ENCODE results near the gene UBFD1.

Gene UBFD1

DNA sequence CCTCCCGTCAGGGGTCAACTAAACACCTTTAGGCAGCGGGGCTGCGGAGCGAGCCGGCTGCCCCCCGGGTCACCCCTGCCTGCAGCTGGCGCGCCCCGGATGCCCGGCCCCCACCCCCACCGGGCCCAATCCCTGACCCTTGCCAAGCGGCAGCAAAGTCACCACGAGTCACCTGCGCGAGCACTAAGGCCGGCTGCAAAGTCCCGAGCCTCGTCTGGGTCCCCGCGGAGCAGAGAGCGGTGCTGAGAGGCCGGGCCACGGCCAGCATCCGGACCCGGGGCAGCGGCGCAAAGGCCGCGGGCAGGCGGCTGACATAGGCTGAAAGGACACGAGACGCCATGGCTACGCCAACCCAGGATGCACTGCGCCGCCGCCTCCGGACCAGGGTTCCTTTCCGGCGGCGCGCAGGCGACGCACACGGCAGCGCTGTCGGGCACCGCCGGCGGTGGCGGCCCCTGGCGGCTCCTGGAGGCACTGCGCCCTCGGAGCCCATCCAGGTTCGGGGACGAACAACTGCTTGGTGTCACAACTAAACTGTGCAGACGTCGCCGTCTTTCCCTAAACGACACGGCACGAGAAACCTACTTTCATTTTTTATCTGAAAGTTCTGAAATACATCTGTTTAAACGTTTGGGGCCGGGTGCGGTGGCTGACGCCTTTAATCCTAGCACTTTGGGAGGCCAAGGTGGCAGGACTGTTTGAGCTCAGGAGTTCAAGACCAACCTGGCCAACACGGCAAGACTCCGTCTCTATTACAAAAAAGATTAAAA lies 38.6 kb downstream of the UBFD1 start, which contains the start of gene NDUFAB1:
Gene NDUFAB1, minus strand, starts transcription at position 366 of the 770 bp plus-strand sequence. Its CDS starts 26 bp downstream, at position 340.
- TF ChIP-seq EP300 (IDR thresholded peaks at IDR 0.05; ENCODE audit: borderline replicate concordance) (peak; percentile 53; the same call in 1 of the 2 replicates), EGR1 (IDR thresholded peaks at IDR 0.05) (peak; percentile 77), CEBPB (IDR thresholded peaks at IDR 0.05) (no peak), YY1 (IDR thresholded peaks at IDR 0.05; ENCODE audit: low read depth) (peak; percentile 94), CREB1 (IDR thresholded peaks at IDR 0.05; ENCODE audit: low read depth) (no peak), TAF1 (IDR thresholded peaks at IDR 0.05; ENCODE audit: low read depth) (peak; percentile 86), NFIC (IDR thresholded peaks at IDR 0.05) (no peak), ZBTB7A (IDR thresholded peaks at IDR 0.05; ENCODE audit: low read depth) (no peak), TCF12 (IDR thresholded peaks at IDR 0.05; ENCODE audit: low read depth) (peak; percentile 57), RAD21 (IDR thresholded peaks at IDR 0.05; ENCODE audit: low read depth) (peak; percentile 18; the same call in 1 of the 2 replicates)
- TF ChIP-seq, protein P1, sequence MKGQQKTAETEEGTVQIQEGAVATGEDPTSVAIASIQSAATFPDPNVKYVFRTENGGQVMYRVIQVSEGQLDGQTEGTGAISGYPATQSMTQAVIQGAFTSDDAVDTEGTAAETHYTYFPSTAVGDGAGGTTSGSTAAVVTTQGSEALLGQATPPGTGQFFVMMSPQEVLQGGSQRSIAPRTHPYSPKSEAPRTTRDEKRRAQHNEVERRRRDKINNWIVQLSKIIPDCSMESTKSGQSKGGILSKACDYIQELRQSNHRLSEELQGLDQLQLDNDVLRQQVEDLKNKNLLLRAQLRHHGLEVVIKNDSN (IDR thresholded peaks at IDR 0.05) = peak; percentile 27; the same call in 1 of the 2 replicates
- TF ChIP-seq, protein P2, sequence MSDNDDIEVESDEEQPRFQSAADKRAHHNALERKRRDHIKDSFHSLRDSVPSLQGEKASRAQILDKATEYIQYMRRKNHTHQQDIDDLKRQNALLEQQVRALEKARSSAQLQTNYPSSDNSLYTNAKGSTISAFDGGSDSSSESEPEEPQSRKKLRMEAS (IDR thresholded peaks at IDR 0.05) = peak; percentile 79

GRCh38 chr16:23597003-23597756 lies 39.7 kb downstream of the UBFD1 start:
- TF ChIP-seq, protein P2 (IDR thresholded peaks at IDR 0.05) = no peak

DNA sequence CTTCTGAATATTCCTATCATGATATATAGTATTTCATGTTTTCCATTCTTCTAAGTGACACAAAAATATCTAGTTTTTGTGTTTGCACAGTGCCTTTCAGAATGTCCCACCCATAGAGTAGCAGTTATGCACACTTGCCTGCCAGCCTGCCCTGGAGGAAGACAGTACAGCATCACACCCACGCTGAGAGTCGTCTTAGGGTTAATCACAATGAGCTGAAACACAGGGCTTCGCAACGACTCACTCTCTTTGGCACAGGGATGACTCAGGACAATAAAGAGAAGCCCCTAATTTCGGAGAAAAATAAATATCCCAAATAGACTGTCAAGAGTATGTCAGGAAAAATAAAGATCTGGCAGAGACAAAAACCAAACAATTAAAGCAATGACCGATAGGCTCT lies 50.2 kb downstream of the UBFD1 start:
- no peak for TF ChIP-seq CEBPB (IDR thresholded peaks at IDR 0.05)
- TF ChIP-seq EGR1 (IDR thresholded peaks at IDR 0.05) = no peak
- TF ChIP-seq, protein P2 (IDR thresholded peaks at IDR 0.05) = no peak
- no peak for TF ChIP-seq CREB1 (IDR thresholded peaks at IDR 0.05; ENCODE audit: low read depth)
- TF ChIP-seq RAD21 (IDR thresholded peaks at IDR 0.05; ENCODE audit: low read depth) = no peak
- no peak for TF ChIP-seq YY1 (IDR thresholded peaks at IDR 0.05; ENCODE audit: low read depth)

DNA sequence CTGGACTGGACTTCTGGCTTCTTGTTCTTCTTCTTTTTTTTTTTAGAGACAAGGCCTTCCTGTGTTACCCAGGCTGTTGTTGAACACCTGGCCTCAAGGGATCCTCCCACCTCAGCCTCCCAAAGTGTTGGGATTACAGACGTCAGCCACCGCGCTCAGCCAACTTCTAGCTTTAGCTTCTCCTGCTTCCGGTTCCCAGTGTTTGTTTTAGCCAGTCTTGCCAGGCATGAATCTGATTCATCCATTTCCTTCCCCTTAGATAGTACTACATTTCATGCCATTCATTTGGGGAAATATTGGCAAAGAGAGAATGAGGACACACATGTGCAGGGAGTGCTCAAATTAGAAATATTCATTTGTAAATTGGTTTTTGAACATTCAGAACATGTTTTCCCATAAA lies 50.7 kb downstream of the UBFD1 start:
- TF ChIP-seq EGR1 (IDR thresholded peaks at IDR 0.05) (no peak), CREB1 (IDR thresholded peaks at IDR 0.05; ENCODE audit: low read depth) (no peak)
- TF ChIP-seq, protein P1 (IDR thresholded peaks at IDR 0.05) = no peak

DNA sequence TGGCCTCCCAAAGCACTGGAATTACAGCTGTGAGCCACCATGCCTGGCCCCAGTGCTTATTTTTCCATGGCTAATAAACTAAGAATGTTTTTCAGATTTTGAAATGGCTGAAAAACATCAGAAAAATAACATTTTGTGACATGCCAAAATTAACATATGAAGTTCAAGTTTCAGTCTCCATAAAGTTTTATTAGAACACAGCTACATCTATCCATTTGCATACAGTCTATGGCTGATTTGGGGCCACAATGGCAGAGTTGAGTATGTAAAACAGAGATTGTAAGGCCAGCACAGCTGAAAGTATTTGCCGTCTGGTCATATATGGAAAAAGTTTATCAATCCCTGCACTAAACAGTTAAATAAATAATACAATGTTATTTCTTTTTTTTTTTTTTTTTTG lies 52.4 kb downstream of the UBFD1 start:
- TF ChIP-seq TAF1 (IDR thresholded peaks at IDR 0.05; ENCODE audit: low read depth) = no peak
- no peak for TF ChIP-seq FOXM1 (IDR thresholded peaks at IDR 0.05; ENCODE audit: borderline replicate concordance, low read depth)
- TF ChIP-seq CEBPB (IDR thresholded peaks at IDR 0.05) = no peak
- TF ChIP-seq RAD21 (IDR thresholded peaks at IDR 0.05; ENCODE audit: low read depth) = no peak
- TF ChIP-seq EP300 (IDR thresholded peaks at IDR 0.05; ENCODE audit: borderline replicate concordance) = no peak
- no peak for TF ChIP-seq TEAD4 (IDR thresholded peaks at IDR 0.05)
- TF ChIP-seq ZBTB7A (IDR thresholded peaks at IDR 0.05; ENCODE audit: low read depth) = no peak
- TF ChIP-seq, protein P2 (IDR thresholded peaks at IDR 0.05) = no peak
- TF ChIP-seq NFIC (IDR thresholded peaks at IDR 0.05) = no peak
- TF ChIP-seq YY1 (IDR thresholded peaks at IDR 0.05; ENCODE audit: low read depth) = no peak
- TF ChIP-seq, protein P3, sequence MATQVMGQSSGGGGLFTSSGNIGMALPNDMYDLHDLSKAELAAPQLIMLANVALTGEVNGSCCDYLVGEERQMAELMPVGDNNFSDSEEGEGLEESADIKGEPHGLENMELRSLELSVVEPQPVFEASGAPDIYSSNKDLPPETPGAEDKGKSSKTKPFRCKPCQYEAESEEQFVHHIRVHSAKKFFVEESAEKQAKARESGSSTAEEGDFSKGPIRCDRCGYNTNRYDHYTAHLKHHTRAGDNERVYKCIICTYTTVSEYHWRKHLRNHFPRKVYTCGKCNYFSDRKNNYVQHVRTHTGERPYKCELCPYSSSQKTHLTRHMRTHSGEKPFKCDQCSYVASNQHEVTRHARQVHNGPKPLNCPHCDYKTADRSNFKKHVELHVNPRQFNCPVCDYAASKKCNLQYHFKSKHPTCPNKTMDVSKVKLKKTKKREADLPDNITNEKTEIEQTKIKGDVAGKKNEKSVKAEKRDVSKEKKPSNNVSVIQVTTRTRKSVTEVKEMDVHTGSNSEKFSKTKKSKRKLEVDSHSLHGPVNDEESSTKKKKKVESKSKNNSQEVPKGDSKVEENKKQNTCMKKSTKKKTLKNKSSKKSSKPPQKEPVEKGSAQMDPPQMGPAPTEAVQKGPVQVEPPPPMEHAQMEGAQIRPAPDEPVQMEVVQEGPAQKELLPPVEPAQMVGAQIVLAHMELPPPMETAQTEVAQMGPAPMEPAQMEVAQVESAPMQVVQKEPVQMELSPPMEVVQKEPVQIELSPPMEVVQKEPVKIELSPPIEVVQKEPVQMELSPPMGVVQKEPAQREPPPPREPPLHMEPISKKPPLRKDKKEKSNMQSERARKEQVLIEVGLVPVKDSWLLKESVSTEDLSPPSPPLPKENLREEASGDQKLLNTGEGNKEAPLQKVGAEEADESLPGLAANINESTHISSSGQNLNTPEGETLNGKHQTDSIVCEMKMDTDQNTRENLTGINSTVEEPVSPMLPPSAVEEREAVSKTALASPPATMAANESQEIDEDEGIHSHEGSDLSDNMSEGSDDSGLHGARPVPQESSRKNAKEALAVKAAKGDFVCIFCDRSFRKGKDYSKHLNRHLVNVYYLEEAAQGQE (IDR thresholded peaks at IDR 0.05; ENCODE audit: low read depth) = no peak
- no peak for TF ChIP-seq TCF12 (IDR thresholded peaks at IDR 0.05; ENCODE audit: low read depth)
- no peak for TF ChIP-seq EGR1 (IDR thresholded peaks at IDR 0.05)
- no peak for TF ChIP-seq CREB1 (IDR thresholded peaks at IDR 0.05; ENCODE audit: low read depth)
- TF ChIP-seq, protein P1 (IDR thresholded peaks at IDR 0.05) = no peak

DNA sequence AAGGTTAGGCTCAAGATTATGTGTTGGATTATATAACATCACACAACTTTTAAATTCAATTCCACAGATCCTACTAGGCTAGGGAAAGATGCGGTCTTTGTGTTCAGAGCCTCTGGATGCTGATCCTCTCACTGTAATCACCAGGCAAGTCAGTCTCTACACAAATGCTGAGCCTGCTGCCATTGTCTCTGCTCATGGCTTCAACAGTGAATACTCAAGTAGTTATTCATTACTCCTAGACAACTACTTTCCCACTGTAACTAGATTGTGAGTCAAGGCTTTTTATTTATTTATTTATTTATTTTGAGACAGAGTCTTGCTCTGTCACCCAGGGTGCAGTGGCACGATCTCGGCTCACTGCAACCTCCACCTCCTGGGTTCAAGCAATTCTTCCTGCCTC lies 54.4 kb downstream of the UBFD1 start:
- TF ChIP-seq CEBPB (IDR thresholded peaks at IDR 0.05) (no peak), CREB1 (IDR thresholded peaks at IDR 0.05; ENCODE audit: low read depth) (no peak)

DNA sequence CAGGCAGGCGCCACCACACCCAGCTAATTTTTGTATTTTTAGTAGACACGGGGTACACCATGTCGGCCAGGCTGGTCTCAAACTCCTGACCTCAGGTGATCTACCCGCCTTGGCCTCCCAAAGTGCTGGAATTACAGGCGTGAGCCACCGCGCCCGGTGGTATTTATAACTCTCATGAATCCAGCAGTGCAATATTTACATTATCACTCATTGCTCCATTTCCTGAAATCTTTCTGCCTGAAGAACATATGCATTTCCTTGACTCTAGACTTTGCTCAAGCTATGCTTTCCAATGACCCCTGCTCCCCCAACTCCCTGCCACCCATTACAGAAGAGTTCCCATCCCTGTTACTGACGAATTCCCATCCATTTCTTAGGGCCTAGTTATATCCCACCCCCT lies 58.3 kb downstream of the UBFD1 start:
- TF ChIP-seq TEAD4 (IDR thresholded peaks at IDR 0.05) (no peak), CREB1 (IDR thresholded peaks at IDR 0.05; ENCODE audit: low read depth) (no peak), TCF12 (IDR thresholded peaks at IDR 0.05; ENCODE audit: low read depth) (no peak), CEBPB (IDR thresholded peaks at IDR 0.05) (no peak), FOXM1 (IDR thresholded peaks at IDR 0.05; ENCODE audit: borderline replicate concordance, low read depth) (no peak), NFIC (IDR thresholded peaks at IDR 0.05) (no peak), YY1 (IDR thresholded peaks at IDR 0.05; ENCODE audit: low read depth) (no peak), EP300 (IDR thresholded peaks at IDR 0.05; ENCODE audit: borderline replicate concordance) (no peak), EGR1 (IDR thresholded peaks at IDR 0.05) (no peak)
- TF ChIP-seq, protein P3 (IDR thresholded peaks at IDR 0.05; ENCODE audit: low read depth) = no peak
- TF ChIP-seq, protein P1 (IDR thresholded peaks at IDR 0.05) = no peak

Measured in Ishikawa (cell line).